ENCODE data around the gene SMARCD1. TPM values are rescaled to one million over a fixed set of nuclear protein-coding genes. Genes with fewer than 3 reads are reported as not detected.

The SMARCD1 gene
- total RNA-seq, 1 donor from 2014 or later = 61.4 TPM

GRCh38 chr12:50100561-50100960 lies 15.4 kb downstream of the SMARCD1 start:
- no peak for DNase-seq (ENCODE audit: extremely low spot score, unreplicated experiment)
- Mint-ChIP-seq H3K36me3 (ENCODE audit: unreplicated experiment) (peaks cover 40% of the 10 kb centered on the region), H3K27me3 (ENCODE audit: unreplicated experiment) (no peaks in the 10 kb centered on the region), H3K9me3 (ENCODE audit: unreplicated experiment) (no peaks in the 10 kb centered on the region), H3K4me3 (ENCODE audit: unreplicated experiment) (no peak overlapping the region), H3K27ac (ENCODE audit: unreplicated experiment) (no peak overlapping the region), H3K4me1 (ENCODE audit: unreplicated experiment) (peaks cover 13% of the 10 kb centered on the region)
- no peak for TF ChIP-seq CTCF (IDR thresholded peaks at IDR 0.05)

- Mint-ChIP-seq H3K27me3 (ENCODE audit: unreplicated experiment) (no peaks in the 10 kb centered on the region), H3K27ac (ENCODE audit: unreplicated experiment) (peak overlapping the region; percentile 70), H3K4me3 (ENCODE audit: unreplicated experiment) (no peak overlapping the region), H3K36me3 (ENCODE audit: unreplicated experiment) (peaks cover 29% of the 10 kb centered on the region), H3K4me1 (ENCODE audit: unreplicated experiment) (peaks cover 13% of the 10 kb centered on the region), H3K9me3 (ENCODE audit: unreplicated experiment) (no peaks in the 10 kb centered on the region)
- peak; percentile 55 for TF ChIP-seq CTCF (IDR thresholded peaks at IDR 0.05)
- DNase-seq (ENCODE audit: extremely low spot score, unreplicated experiment) = no peak
Measured at GRCh38 chr12:50101663-50102062, 16.5 kb downstream of the SMARCD1 start.

- H3K4me1 Mint-ChIP-seq (ENCODE audit: unreplicated experiment) = peaks cover 13% of the 10 kb centered on the region
- H3K27ac Mint-ChIP-seq (ENCODE audit: unreplicated experiment) = no peak overlapping the region
- TF ChIP-seq CTCF (IDR thresholded peaks at IDR 0.05) = no peak
- H3K36me3 Mint-ChIP-seq (ENCODE audit: unreplicated experiment) = peaks cover 26% of the 10 kb centered on the region
- no peaks in the 10 kb centered on the region for H3K9me3 Mint-ChIP-seq (ENCODE audit: unreplicated experiment)
- no peak for DNase-seq (ENCODE audit: extremely low spot score, unreplicated experiment)
- H3K4me3 Mint-ChIP-seq (ENCODE audit: unreplicated experiment) = no peak overlapping the region
- H3K27me3 Mint-ChIP-seq (ENCODE audit: unreplicated experiment) = no peaks in the 10 kb centered on the region
Measured at GRCh38 chr12:50102131-50102531, 17.0 kb downstream of the SMARCD1 start.

GRCh38 chr12:50102646-50103309 lies 17.6 kb downstream of the SMARCD1 start:
- Mint-ChIP-seq H3K4me3 (ENCODE audit: unreplicated experiment) (no peak overlapping the region), H3K9me3 (ENCODE audit: unreplicated experiment) (no peaks in the 10 kb centered on the region), H3K4me1 (ENCODE audit: unreplicated experiment) (peaks cover 12% of the 10 kb centered on the region), H3K27me3 (ENCODE audit: unreplicated experiment) (no peaks in the 10 kb centered on the region), H3K36me3 (ENCODE audit: unreplicated experiment) (peaks cover 24% of the 10 kb centered on the region), H3K27ac (ENCODE audit: unreplicated experiment) (no peak overlapping the region)
- TF ChIP-seq CTCF (IDR thresholded peaks at IDR 0.05) = no peak
- DNase-seq (ENCODE audit: extremely low spot score, unreplicated experiment) = no peak

GRCh38 chr12:50103351-50103750 lies 18.2 kb downstream of the SMARCD1 start:
- H3K27me3 Mint-ChIP-seq (ENCODE audit: unreplicated experiment) = no peaks in the 10 kb centered on the region
- no peak for TF ChIP-seq CTCF (IDR thresholded peaks at IDR 0.05)
- H3K4me1 Mint-ChIP-seq (ENCODE audit: unreplicated experiment) = peaks cover 10% of the 10 kb centered on the region
- no peak overlapping the region for H3K4me3 Mint-ChIP-seq (ENCODE audit: unreplicated experiment)
- DNase-seq (ENCODE audit: extremely low spot score, unreplicated experiment) = no peak
- no peaks in the 10 kb centered on the region for H3K9me3 Mint-ChIP-seq (ENCODE audit: unreplicated experiment)
- H3K36me3 Mint-ChIP-seq (ENCODE audit: unreplicated experiment) = peaks cover 19% of the 10 kb centered on the region
- no peak overlapping the region for H3K27ac Mint-ChIP-seq (ENCODE audit: unreplicated experiment)
